Measurements from ENCODE around the gene RNF217. TPM values are rescaled to one million over a fixed set of nuclear protein-coding genes. Genes with fewer than 3 reads are reported as not detected.

RNF217 gene
- total RNA-seq, 2 experiments from 2014 or later: 1.7 to 2.4 TPM

DNA sequence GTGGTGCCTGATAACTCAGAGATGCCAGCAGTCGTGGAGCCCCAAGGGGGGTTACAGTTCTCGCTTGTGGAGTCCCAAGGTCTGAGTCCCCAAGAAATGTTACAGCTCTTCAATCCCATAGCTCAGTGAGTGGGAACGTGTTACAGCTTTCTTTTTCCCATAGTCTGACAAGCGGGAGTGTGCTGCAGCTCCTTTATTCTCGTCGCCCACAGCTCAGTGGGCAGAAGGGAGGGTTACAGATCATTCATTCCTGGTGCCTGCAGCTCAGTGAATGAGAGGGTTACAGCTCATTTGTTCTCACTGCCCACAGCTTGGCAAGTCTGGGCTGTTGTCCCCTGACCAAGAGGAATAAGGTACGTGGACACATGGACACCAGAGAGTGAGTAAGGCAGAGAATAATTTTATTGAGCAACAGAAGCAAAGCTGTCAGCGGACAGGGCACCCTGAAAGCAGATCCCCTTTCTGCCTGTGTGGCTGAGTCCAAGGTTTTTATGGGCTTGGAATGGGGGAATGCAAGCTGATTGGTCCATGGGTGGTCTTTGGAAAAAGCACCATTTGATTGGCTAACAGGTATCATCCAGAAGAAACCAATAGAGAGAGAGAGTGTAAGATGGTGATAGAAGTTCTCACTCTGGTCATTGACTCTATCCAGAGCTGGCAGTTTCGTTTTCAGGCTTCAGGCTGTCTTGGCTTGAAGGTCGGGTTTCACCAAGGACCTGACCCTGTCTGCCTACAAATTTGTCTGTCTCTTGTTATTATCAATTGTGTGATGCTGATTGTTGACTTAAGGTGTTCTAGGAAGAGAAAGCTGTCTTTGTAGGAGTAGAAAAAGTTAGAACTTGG, 16.4 kb downstream of the RNF217 start:
- ChIA-PET POLR2A (no interaction called here), CTCF (interaction anchor here (0.5 to 0.8 kb wide), 3 partner anchors 19 to 226 kb away, joined by 3 to 5 read pairs (median 4); no protein-coding TSS in a partner anchor)
- Mint-ChIP-seq H3K9me3 (ENCODE audit: low read depth) (no peaks in the 10 kb centered on the region), H3K4me1 (no peaks in the 10 kb centered on the region), H3K36me3 (ENCODE audit: low read depth) (no peaks in the 10 kb centered on the region), H3K27me3 (peaks cover 11% of the 10 kb centered on the region), H3K4me3 (no peak overlapping the region), H3K27ac (no peak overlapping the region)
- intact Hi-C loops (cut with DNase I, micrococcal nuclease): no loop called here
- DNase-seq: no peak
- ATAC-seq: no peak

DNA sequence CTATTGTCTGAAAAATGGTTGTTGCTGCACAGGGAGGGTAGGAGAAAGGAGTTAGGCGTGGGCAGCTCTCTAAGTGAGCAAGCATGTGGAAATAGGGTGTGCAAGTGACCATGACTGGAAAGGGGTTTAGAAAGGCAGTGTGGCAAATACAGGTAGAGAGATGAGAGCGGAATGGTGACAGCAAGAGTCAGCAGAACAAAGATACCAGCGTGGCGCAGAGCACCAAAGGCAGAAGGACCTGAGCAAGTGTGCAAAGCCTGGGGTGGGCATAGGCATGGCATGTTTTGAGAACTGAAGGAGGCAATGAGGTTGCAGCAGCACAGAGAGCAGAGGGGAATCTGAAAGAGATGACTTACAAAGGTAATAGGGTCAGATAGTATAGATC, 17.0 kb downstream of the RNF217 start:
- Mint-ChIP-seq H3K4me3 (no peak overlapping the region), H3K27me3 (peaks cover 11% of the 10 kb centered on the region), H3K9me3 (ENCODE audit: low read depth) (no peaks in the 10 kb centered on the region), H3K4me1 (no peaks in the 10 kb centered on the region), H3K36me3 (ENCODE audit: low read depth) (no peaks in the 10 kb centered on the region), H3K27ac (no peak overlapping the region)
- ChIA-PET CTCF (interaction anchor here (0.7 kb wide), 1 partner anchor 20 kb away, joined by 3 read pairs; no protein-coding TSS in a partner anchor), POLR2A (no interaction called here)
- DNase-seq: no peak
- ATAC-seq: no peak
- intact Hi-C loops (cut with DNase I, micrococcal nuclease): no loop called here

DNA sequence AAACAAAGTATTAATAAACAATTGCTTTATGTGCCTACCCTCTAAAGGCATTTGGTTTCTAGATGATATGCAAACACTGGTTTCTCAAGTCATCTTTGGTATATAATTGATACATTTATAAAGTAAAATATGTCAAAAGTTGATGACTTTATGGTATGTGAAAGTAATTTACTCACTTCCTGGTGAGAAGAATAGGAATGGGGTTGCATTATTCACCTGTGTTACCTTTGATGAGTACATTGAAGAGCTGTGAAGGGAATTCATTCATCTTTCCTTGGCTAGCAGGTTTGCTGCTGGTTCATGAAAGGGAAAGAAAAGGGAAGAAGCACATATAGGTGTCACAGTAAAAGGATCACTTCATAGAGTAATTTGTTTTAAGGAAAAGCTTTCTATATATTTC, 20.4 kb downstream of the RNF217 start:
- no peak for DNase-seq
- intact Hi-C loops (cut with DNase I, micrococcal nuclease): no loop called here
- H3K9me3 Mint-ChIP-seq (ENCODE audit: low read depth): no peaks in the 10 kb centered on the region
- CTCF ChIA-PET: no interaction called here
- H3K4me1 Mint-ChIP-seq: peaks cover 3% of the 10 kb centered on the region
- H3K27ac Mint-ChIP-seq: no peak overlapping the region
- ATAC-seq: no peak
- POLR2A ChIA-PET: no interaction called here
- H3K27me3 Mint-ChIP-seq: peaks cover 8% of the 10 kb centered on the region
- H3K36me3 Mint-ChIP-seq (ENCODE audit: low read depth): no peaks in the 10 kb centered on the region
- no peak overlapping the region for H3K4me3 Mint-ChIP-seq

DNA sequence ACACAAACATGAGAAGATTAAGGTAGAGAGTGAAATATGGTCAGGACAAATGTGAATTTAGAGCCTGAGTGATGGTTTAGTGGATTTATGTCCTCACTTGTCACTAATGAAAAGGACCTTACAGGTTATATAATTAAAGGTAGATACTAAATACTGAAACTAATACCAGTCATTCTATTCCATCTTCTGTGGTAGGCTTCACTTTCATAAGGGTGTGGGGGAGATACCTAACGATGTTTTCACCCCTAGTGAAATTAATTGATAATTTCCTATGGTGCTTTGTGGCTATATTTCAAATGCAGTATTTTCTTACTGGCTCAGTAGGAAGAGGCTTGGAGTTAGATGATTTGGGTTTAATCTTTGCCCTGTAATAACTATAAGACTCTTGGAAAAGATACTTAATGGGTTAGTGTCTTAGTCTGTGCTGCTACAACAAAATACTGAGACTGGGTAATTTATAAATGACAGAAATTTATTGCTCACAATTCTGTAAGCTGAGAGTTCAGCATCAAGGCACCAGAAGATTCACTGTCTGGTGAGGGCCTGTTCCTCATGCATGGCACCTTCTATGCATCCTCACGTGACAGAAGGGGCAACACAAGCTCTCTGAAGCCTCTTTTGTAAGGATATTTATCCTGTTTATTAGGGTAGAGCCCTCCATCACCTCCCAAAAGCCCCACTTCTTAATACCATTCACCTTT, 21.3 kb downstream of the RNF217 start:
- CTCF ChIA-PET: no interaction called here
- Mint-ChIP-seq H3K4me1 (peaks cover 3% of the 10 kb centered on the region), H3K4me3 (no peak overlapping the region), H3K27ac (no peak overlapping the region), H3K27me3 (peaks cover 8% of the 10 kb centered on the region), H3K9me3 (ENCODE audit: low read depth) (no peaks in the 10 kb centered on the region), H3K36me3 (ENCODE audit: low read depth) (no peaks in the 10 kb centered on the region)
- POLR2A ChIA-PET: no interaction called here
- DNase-seq: no peak
- ATAC-seq: no peak
- intact Hi-C loops (cut with DNase I, micrococcal nuclease): no loop called here

DNA sequence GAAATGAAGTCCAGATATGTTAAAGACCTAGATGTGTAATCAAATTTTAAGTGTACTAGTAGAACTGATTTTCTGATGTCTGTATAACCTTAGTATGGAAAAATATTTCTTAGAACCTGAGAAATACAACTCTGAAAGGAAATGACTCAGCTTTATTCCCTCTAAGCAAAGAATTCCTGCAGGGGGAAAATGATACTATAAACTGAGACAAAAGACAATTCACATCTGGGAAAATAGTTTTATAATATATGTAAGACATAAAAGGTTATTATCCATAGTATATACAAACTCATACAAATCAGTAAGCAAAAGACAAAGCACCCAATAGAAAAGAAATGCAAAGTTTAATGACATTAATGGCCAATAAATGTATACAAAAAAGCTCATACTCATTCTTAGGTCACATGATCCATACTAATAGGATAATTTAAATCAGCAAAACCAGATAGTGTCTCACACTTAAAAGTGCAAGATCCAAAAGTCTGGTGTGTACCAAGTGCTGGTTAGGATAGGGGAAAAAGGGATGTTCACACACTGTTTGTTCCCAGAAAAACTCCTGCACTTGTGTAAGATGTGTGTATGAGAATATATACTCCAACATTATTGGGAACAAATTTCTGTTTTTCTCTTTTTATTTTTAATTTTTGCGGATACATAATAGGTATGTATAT, 22.6 kb downstream of the RNF217 start:
- POLR2A ChIA-PET: no interaction called here
- Mint-ChIP-seq H3K4me1 (peaks cover 3% of the 10 kb centered on the region), H3K27me3 (peaks cover 3% of the 10 kb centered on the region), H3K4me3 (no peak overlapping the region), H3K9me3 (ENCODE audit: low read depth) (no peaks in the 10 kb centered on the region), H3K27ac (no peak overlapping the region), H3K36me3 (ENCODE audit: low read depth) (no peaks in the 10 kb centered on the region)
- DNase-seq (no peak), ATAC-seq (no peak)
- CTCF ChIA-PET: no interaction called here
- intact Hi-C loops (cut with DNase I, micrococcal nuclease): no loop called here

DNA sequence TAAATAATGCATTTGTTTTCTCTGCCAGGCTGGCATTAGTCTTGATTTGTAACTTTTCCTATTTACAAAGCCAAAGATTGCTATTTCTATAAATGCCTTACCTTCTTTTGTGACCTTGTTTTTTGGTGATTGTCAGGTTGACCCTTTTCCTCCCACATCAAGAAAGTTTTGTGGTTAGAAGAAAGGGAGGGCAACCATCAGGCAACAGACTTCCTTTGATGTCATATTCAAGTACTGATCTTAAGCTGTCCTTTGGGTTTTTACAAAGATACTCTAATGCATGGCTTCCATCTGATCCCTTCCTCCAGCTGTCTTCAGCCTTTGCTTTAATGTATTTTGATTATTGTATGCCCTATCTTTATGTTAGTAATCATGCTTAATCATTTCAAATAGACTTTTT, 23.9 kb downstream of the RNF217 start:
- Mint-ChIP-seq H3K36me3 (ENCODE audit: low read depth) (no peaks in the 10 kb centered on the region), H3K9me3 (ENCODE audit: low read depth) (no peaks in the 10 kb centered on the region), H3K27me3 (no peaks in the 10 kb centered on the region), H3K27ac (no peak overlapping the region), H3K4me1 (peaks cover 3% of the 10 kb centered on the region), H3K4me3 (no peak overlapping the region)
- CTCF ChIA-PET: no interaction called here
- no peak for DNase-seq
- POLR2A ChIA-PET: no interaction called here
- intact Hi-C loops (cut with DNase I, micrococcal nuclease): no loop called here
- ATAC-seq: no peak

DNA sequence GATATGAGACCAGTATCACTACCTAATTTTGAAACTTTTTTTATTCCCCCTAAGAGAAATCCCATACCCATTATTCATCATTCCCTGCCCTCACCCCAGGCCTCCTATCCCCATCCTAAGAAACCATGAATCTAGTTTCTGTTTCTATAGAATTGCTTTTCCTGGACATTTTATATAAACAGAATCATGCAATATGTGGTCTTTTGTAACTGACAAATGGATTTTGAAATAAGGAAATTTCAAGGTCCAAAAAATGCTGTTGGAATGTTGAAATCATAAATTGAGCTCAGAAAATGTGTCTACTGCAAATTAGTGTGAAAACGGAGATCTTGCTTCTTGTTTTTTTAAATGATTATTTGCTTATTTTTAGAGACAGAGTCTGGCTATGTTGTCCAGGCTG, 25.1 kb downstream of the RNF217 start:
- ATAC-seq: no peak
- Mint-ChIP-seq H3K9me3 (ENCODE audit: low read depth) (no peaks in the 10 kb centered on the region), H3K4me3 (no peak overlapping the region), H3K36me3 (ENCODE audit: low read depth) (no peaks in the 10 kb centered on the region), H3K4me1 (peaks cover 3% of the 10 kb centered on the region), H3K27me3 (no peaks in the 10 kb centered on the region), H3K27ac (no peak overlapping the region)
- DNase-seq: no peak
- POLR2A ChIA-PET: no interaction called here
- intact Hi-C loops (cut with DNase I, micrococcal nuclease): no loop called here
- CTCF ChIA-PET: interaction anchor here (0.6 kb wide), 1 partner anchor 344 kb away, joined by 3 read pairs; no protein-coding TSS in a partner anchor

DNA sequence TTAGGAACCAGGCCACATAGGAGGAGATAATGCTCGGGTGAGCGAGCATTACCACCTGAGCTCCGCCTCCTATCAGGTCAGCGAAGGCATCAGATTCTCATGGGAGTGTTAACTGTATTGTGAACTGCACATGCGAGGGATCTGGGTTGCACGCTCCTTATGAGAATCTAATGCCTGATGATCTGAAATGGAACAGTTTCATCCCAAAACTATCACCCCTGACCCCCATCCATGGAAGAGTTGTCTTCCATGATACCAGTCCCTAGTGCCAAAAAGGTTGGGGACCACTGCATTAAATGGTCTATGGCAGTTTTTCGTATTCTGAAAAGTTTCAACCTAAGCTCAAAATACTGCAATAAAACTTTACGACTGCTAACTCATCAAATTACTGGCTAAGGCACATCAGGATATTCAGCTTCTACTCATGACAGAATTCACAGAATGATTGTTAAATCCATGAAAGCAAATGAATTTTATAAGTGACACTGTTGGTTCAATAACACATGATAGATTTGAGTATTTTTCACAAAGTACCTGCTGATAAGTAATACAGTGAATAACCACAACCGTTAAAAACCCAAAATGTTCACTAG, 25.9 kb downstream of the RNF217 start:
- Mint-ChIP-seq H3K9me3 (ENCODE audit: low read depth) (no peaks in the 10 kb centered on the region), H3K4me3 (no peak overlapping the region), H3K4me1 (peaks cover 3% of the 10 kb centered on the region), H3K36me3 (ENCODE audit: low read depth) (no peaks in the 10 kb centered on the region), H3K27me3 (no peaks in the 10 kb centered on the region), H3K27ac (no peak overlapping the region)
- CTCF ChIA-PET: no interaction called here
- POLR2A ChIA-PET: no interaction called here
- ATAC-seq (no peak), DNase-seq (no peak)
- intact Hi-C loops (cut with DNase I, micrococcal nuclease): no loop called here

DNA sequence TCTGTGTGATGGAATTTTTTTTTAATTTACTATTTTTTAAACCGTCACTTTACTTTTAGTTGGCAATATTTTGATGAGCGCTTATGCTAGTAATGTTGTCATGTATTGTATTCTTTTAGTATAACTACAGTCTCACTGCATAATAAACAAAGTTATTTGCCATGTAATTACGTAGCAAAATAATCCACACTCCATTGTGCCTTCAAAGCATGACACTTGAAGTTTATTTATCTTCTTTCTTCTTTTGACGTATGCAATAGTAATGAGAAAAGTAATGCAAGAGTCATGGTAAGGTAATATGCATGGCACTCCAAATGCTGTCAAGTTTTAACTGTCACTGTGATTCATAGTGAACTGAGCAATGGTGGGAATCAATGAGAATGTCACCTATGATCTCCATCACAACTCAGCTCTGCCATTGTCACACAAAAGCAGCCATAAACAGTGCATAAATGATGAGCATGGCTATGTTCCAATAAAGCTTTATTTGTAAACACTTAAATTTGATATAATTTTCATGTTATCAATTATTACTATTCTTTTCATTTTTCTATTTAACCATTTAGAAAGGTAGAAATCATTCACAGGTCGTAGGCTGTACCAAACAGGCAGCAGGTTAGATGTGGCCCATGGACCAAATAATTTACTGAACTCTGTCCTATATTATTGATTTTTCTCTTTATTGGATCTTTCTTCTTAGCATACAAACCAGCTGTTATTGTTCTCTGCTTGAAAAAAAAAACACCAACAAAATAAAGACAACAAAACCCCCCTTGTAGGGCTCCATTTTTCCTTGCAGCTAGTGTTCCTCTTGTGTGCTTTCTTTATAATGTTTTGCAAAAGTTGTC, 27.1 kb downstream of the RNF217 start:
- ATAC-seq (no peak), DNase-seq (no peak)
- Mint-ChIP-seq H3K27ac (no peak overlapping the region), H3K36me3 (ENCODE audit: low read depth) (no peaks in the 10 kb centered on the region), H3K4me1 (peaks cover 3% of the 10 kb centered on the region), H3K9me3 (ENCODE audit: low read depth) (no peaks in the 10 kb centered on the region), H3K27me3 (no peaks in the 10 kb centered on the region), H3K4me3 (no peak overlapping the region)
- ChIA-PET POLR2A (no interaction called here), CTCF (no interaction called here)
- intact Hi-C loops (cut with DNase I, micrococcal nuclease): no loop called here

DNA sequence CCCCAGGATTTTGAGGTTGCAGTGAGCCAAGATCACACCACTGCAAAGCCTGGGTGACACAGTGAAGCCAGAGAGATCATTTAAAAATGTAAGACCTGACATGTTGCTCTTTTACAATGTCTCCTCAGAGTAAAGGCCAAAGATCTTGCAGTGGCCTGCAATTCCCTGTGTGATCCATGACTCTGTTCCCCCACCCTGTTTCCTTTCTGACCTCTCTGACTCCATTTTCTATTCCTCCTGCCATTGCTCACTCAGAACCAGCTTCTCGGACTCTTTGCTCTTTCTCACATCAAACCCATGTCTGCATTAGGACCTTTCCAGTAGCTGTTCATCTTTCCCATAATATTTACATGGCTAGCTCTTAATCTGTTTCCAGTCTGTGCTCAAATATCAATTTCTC, 28.8 kb downstream of the RNF217 start:
- H3K27ac Mint-ChIP-seq: no peak overlapping the region
- DNase-seq (no peak), ATAC-seq (no peak)
- ChIA-PET POLR2A (no interaction called here), CTCF (no interaction called here)
- no peak overlapping the region for H3K4me3 Mint-ChIP-seq
- no peaks in the 10 kb centered on the region for H3K27me3 Mint-ChIP-seq
- no peaks in the 10 kb centered on the region for H3K9me3 Mint-ChIP-seq (ENCODE audit: low read depth)
- intact Hi-C loops (cut with DNase I, micrococcal nuclease): no loop called here
- peaks cover 2% of the 10 kb centered on the region for H3K4me1 Mint-ChIP-seq
- H3K36me3 Mint-ChIP-seq (ENCODE audit: low read depth): no peaks in the 10 kb centered on the region

DNA sequence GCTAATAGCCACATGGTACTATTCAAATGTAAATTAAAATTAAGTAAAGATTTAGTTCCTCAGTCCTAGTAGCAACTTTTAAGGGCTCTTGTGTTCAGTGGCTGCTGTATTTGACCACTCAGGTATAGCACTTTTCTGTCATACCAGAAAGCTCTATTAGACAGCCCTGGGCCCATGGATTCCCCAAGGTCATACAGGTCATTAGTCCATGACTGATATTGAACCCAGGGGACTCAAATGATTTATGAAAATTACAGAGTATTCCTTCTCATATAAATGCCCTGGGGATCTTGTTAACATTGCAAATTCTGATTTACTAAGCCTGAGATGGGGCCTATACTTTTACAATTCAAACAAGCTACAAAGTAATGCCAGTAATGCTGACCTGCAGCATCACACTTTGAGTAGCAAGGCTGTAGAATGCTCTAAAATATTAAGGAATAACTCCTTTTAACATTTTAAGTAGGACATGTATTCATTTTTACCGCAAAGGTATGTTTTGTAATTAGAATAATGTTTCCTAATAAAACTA, 29.6 kb downstream of the RNF217 start:
- no peaks in the 10 kb centered on the region for H3K27me3 Mint-ChIP-seq

More for the DNA sequence above, 29.6 kb downstream of the RNF217 start:
- no peaks in the 10 kb centered on the region for H3K36me3 Mint-ChIP-seq (ENCODE audit: low read depth)
- H3K4me1 Mint-ChIP-seq: no peaks in the 10 kb centered on the region
- intact Hi-C loops (cut with DNase I, micrococcal nuclease): no loop called here
- no peak overlapping the region for H3K27ac Mint-ChIP-seq
- CTCF ChIA-PET: no interaction called here
- H3K9me3 Mint-ChIP-seq (ENCODE audit: low read depth): no peaks in the 10 kb centered on the region
- POLR2A ChIA-PET: no interaction called here
- DNase-seq (no peak), ATAC-seq (no peak)
- no peak overlapping the region for H3K4me3 Mint-ChIP-seq
